CD4-positive, alpha-beta T cell treated with Interleukin-6 for 4 hours (primary cell): ENCODE measurements around the gene ALDH1B1.
"Not testable (repeated sequence)": the region's sequence is repeated elsewhere in the genome, so short reads cannot be mapped to it uniquely, and the experiment has no call there.

ENCODE experiments used
- DNase-seq: peaks from one replicate; pipeline ENCODE4 v3.0.0-alpha.2; 2020; ENCODE audit warnings: mixed read lengths

Gene ALDH1B1

DNA sequence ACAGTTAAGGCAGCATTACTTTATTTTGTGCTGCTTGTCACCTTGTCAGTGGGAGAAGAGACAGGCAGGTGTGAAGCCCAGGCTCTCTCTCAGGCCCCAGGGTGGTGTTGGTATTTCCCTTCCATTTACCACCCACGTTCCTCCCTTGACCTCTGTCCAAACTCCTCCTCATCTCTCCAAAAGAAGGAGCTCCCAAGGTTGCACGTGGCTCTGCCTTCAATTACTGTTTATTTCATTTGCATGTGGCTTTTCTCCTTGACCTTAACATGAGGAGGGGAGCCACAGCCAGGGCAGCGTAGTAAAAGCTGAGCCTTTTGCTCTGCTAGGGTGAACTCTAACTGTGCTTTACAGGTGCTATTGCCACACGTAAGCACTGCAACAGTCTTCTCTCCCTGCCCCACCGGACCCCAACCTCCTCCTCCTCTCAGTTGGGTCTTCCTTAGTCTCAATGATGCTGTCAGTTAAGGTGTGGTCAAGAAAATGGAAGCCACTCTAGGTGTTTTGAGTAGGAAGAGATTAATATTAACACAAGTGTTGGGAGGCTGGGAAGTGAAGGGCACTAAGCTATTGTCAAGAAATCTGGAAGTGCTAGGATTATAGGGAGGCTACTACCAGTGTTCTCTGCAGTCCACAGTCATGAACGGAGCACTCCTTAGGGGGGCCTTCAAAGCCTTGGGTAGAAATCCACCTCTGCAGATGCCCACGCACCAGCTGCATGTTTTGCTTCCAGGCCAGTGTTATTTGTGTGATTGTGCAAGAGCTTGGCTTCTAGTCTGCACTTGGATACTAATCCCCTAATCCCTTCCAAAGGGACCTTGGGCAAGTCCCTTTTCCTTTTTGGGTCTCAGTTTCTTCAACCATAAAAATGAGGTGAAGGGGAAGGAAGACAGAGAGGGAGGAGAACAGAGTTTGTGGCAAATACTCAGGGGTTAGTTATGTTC, 3.9 kb upstream of the ALDH1B1 start:
- no peak for DNase-seq

GRCh38 chr9:38389313-38389712, 3.2 kb upstream of the ALDH1B1 start:
- DNase-seq, result no peak

DNA sequence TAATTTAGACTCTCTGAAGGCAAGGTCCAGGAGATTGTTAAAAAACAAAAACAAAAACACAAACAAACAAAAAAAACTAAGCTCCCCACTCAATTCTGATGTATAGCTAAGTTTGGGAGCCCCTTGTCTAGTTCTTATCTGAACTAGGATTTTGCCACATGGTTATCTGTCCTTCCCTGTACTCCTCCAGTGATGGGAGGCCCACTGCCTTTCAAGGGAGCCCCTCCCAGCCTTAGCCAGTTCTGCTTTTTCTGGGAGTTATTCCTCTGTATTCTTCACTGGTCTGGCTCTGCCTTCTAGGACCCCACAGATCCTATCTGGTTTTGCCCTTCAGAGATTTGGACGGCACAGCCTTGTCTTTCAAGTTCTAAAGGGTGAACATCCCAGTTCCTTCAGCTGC, 2.1 kb upstream of the ALDH1B1 start:
- DNase-seq, result no peak

DNA sequence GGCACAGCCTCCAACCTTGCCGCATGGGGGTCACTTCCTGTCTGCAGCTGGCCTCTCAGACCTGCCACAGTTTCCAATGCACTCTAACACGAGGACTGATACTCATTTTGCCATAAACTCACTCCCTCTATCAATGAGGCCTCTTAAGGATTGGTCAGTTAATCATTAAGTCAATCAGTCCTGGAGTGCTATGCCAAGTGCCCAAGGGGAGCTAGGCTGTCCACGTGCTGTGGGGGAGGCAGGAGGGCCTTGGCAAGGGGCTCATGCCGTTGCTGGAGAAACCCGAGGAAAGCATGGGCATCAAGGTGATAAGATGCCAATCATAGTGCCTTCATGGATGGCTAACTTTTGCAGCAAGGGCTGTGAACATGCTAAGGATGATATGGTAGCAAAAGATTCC, 1.7 kb upstream of the ALDH1B1 start:
- DNase-seq, result no peak

- DNase-seq, result no peak
These were observed 1.0 kb upstream of the ALDH1B1 start for GRCh38 chr9:38391278-38392118.

DNA sequence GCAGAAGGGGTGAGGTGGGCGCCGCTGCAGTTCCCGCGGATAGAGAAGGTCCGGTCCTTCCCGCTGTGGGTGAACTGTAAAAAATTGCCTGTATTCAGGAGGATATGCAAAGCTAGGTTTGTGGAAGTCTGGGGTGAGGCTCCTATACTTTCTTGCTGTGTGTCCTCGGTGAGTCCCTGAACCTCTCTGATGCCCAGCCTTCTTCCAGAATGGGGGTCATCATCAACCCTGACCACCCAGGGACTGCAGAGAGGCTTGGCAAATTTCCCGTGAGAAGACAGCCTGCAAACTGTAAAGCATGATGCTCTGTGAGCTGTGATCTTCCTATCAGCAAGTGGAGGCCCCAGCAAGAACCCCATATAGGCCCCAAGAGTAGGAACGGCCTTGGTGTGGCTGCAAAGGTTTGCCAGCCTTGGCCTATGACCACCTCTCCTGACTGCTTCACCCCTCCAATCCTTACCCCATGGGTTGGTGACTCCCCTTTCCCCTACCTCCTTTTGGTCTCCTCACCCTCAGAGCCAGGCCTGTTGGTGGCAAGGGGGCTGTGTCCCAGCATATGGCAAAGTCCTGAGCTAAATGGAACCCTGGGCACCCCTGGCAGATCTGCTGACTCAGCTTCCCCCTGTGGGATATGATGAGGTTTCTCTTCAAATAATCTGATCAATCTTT, 760 bp downstream of the ALDH1B1 start:
- DNase-seq, result no peak

- no peak for DNase-seq
These were observed 1.9 kb downstream of the ALDH1B1 start for GRCh38 chr9:38394416-38394815.

GRCh38 chr9:38395653-38396370, 3.3 kb downstream of the ALDH1B1 start:
- no peak for DNase-seq

- DNase-seq, result no peak
These were observed 3.8 kb downstream of the ALDH1B1 start for GRCh38 chr9:38396371-38396671.

DNA sequence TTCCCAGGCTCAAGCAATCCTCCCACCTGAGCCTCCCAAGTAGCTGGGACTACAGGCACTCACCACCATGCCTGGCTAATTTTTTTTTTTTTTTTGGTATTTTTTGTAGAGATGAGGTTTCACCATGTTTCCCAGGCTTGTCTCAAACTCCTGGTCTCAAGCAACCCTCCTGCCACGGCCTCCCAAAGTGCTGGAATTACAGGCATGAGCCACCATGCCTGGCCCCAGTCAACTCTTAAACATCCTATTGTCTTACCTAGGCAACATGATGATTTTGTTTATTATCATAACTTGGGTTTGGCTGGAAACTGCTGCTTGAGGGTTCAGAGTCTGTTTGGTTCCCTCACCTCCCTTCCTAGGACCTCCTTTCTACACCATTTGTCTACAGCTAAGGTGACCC, 6.7 kb downstream of the ALDH1B1 start:
- not testable (repeated sequence) for DNase-seq

- no peak for DNase-seq
These were observed 9.5 kb downstream of the ALDH1B1 start for GRCh38 chr9:38401994-38402393.

- no peak for DNase-seq
These were observed 11.8 kb downstream of the ALDH1B1 start for GRCh38 chr9:38404314-38404713.

DNA sequence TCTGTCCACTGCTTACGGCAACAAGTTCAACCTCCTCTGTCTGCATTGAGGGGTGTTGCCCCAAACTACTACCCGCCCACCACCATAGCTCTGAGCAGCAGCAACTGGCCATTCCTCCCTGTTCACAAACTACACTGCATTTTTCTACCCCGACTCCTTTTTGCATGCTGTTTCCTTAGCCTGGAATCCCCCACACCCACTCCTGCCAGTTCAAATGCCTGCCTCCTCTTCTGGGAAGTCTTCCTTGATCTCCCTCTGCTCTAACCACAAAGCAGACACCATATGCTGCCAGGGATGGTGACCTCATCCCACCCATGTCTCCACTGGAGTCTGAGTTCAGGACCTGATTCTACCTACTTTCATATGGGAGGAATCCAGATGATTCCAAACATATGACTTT, 13.3 kb downstream of the ALDH1B1 start:
- no peak for DNase-seq

GRCh38 chr9:38406476-38407186, 14.1 kb downstream of the ALDH1B1 start:
- no peak for DNase-seq

GRCh38 chr9:38408719-38409118, 16.2 kb downstream of the ALDH1B1 start:
- no peak for DNase-seq

DNA sequence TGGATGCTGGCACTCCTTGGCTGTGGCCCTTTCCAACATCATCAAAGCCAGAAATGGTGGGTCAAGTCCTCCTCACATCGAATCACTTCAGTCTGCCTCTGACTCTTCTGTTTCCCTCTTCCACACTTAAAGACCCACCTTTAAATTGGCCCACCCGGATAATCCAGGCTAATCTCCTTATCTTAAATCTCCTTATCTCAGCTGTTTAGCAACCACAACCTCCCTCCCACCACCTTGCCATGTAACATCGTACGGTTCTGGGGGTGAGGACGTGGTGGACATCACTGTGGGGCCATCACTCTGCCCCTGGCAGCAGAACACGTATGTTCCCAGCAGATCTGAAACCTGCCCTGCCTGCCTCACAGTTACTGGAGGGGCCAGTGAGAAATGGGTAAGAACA, 20.2 kb downstream of the ALDH1B1 start:
- DNase-seq, result no peak

DNA sequence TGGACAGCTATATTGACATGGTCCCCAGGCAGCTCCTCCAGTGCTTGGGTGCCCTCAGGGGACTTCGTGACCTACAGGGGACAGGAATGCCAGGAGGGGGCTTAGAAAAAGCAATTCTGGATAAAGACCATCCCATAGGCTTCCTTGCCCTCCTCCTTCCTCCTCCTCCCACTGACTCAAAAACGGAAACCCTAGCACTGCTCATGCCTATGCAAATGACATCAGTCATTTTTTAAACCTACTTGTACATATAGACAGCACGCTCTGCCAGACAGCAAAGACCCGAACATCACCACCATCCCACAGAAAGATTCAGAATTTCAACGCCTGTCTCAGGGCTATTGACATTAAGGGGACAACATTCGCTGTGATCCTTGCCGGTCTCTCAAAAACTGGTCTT, 20.8 kb downstream of the ALDH1B1 start:
- DNase-seq, result no peak

DNA sequence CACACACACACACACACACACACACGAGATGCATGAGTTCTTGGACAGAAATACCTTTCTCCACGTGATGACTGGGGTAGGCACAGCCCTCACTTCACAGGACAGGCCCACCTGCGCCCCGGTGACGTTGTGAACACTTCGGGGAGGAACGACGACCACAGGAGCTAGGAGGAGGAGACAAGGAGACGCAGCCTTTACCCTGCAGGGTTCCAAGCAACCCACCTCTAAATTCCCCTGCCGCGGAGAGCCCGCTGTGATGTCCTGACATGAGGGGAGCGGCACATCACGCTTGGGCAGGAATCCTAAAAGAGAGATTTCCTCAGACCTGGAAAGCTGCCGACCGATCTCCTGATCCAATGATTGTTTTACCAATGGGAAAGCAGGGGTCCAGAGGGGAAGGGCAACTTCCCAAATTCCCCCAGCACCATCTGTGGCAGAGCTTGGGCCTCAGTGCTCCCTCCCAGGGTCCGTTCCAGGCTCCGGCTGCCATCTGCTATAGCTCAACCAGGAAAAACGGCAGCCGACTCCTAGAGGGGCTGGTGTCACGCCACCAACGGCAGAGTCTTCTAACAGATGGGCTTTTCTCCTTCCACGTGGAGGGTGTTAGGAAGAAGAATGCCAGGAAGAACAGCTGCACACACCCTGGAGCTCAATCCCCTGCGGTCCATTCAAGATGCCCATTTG, 21.7 kb downstream of the ALDH1B1 start:
- no peak for DNase-seq

DNA sequence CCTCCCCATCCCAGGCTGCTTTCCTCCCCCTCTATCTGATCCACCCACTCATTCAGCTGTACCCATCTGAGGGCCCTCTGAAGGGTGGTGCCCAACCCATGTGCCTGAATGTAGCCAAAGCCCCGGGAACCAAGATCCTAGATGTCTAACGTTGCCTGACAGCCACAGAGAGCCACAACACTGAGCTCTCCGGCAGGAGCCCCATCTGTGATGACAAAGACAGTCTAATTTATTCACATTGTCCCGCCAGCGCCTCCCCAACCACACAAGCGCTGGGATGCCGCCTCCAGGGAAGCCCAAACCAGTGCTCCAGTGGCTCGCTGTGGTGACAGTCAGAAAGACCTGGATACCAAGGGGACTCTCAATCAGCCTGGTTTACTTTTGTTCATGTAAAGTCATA, 23.4 kb downstream of the ALDH1B1 start:
- no peak for DNase-seq

- DNase-seq, result no peak
These were observed 24.0 kb downstream of the ALDH1B1 start for GRCh38 chr9:38416461-38416860.
